Measurements from ENCODE around the gene RDH13.

RDH13 gene

GRCh38 chr19:55062735-55063491 is at the start of gene RDH13 (continued):
- peak; percentile 99 for TF ChIP-seq ATF2 (tag by site-specific recombination; IDR thresholded peaks at IDR 0.05; ENCODE audit: low read depth)
- TF ChIP-seq ZNF449 (tag by site-specific recombination; IDR thresholded peaks at IDR 0.05): peak; percentile 48; the same call in 1 of the 2 replicates
- no peak for TF ChIP-seq ZFP41 (tag by site-specific recombination; IDR thresholded peaks at IDR 0.05; ENCODE audit: borderline replicate concordance)
- no peak for TF ChIP-seq ZNF549 (tag by site-specific recombination; IDR thresholded peaks at IDR 0.05)

GRCh38 chr19:55112246-55112776 is 49.4 kb upstream of the RDH13 start:
- Histone ChIP-seq H3K27ac (ENCODE audit: extremely low read depth, low read depth, low read length) (no peak overlapping the region), H3K4me3 (ENCODE audit: low read depth, low read length) (no peak overlapping the region), H3K4me1 (ENCODE audit: control insufficient read depth, insufficient read depth, low read length) (peaks cover 18% of the 10 kb centered on the region), H3K9me3 (ENCODE audit: control insufficient read depth, insufficient read depth, low read depth, low read length) (no peaks in the 10 kb centered on the region), H3K36me3 (ENCODE audit: control insufficient read depth in 2 of 2, insufficient read depth in 1 of 2, low read length in 2 of 2) (peaks cover 0 to 33% of the 10 kb centered on the region in 2 experiments; a peak in 2 of 3 replicates)
- POLR2A ChIA-PET: no interaction called here
- TF ChIP-seq HIC1 (tag by site-specific recombination; IDR thresholded peaks at IDR 0.05) (no peak), ZNF791 (tag by site-specific recombination; IDR thresholded peaks at IDR 0.05) (no peak), ZNF623 (tag by site-specific recombination; IDR thresholded peaks at IDR 0.05) (no peak), ZNF335 (tag by site-specific recombination; conservative IDR thresholded peaks at IDR 0.05) (no peak)
- CTCF ChIA-PET: interaction anchor here (0.6 to 1.3 kb wide), 3 partner anchors 261 to 638 kb away, joined by 3 to 10 read pairs (median 4); no protein-coding TSS in a partner anchor

GRCh38 chr19:55111238-55111831 is 48.4 kb upstream of the RDH13 start:
- no peak overlapping the region for H3K4me3 ChIP-seq (ENCODE audit: low read depth, low read length)

More at GRCh38 chr19:55111238-55111831, 48.4 kb upstream of the RDH13 start:
- Histone ChIP-seq H3K27ac (ENCODE audit: extremely low read depth, low read depth, low read length) (no peak overlapping the region), H3K36me3 (ENCODE audit: control insufficient read depth in 2 of 2, insufficient read depth in 1 of 2, low read length in 2 of 2) (peaks cover 0 to 39% of the 10 kb centered on the region in 2 experiments; a peak in 2 of 3 replicates), H3K4me1 (ENCODE audit: control insufficient read depth, insufficient read depth, low read length) (peaks cover 18% of the 10 kb centered on the region), H3K9me3 (ENCODE audit: control insufficient read depth, insufficient read depth, low read depth, low read length) (no peaks in the 10 kb centered on the region)
- no peak for TF ChIP-seq ZNF521 (tag by site-specific recombination; IDR thresholded peaks at IDR 0.05)
- TF ChIP-seq ZSCAN18 (tag by site-specific recombination; IDR thresholded peaks at IDR 0.05): no peak
- TF ChIP-seq PRDM1 (tag by site-specific recombination; IDR thresholded peaks at IDR 0.05): peak; percentile 67
- no peak for TF ChIP-seq SALL2 (tag by site-specific recombination; IDR thresholded peaks at IDR 0.05; ENCODE audit: borderline replicate concordance)
- POLR2A ChIA-PET: no interaction called here
- CTCF ChIA-PET: interaction anchor here (0.6 to 1.1 kb wide), 4 partner anchors 23 to 637 kb away, joined by 3 to 4 read pairs (median 3); no protein-coding TSS in a partner anchor
